ENCODE results near the gene ELMOD3. TPM values are rescaled to one million over a fixed set of nuclear protein-coding genes. Genes with fewer than 3 reads are reported as not detected.

Gene ELMOD3
- total and polyA plus RNA-seq, 9 of the 15 experiments (the other 6 are each of a cell fraction or from before 2014, with no cell fraction given): 2.7 to 18.7 (median 11.6) TPM

DNA sequence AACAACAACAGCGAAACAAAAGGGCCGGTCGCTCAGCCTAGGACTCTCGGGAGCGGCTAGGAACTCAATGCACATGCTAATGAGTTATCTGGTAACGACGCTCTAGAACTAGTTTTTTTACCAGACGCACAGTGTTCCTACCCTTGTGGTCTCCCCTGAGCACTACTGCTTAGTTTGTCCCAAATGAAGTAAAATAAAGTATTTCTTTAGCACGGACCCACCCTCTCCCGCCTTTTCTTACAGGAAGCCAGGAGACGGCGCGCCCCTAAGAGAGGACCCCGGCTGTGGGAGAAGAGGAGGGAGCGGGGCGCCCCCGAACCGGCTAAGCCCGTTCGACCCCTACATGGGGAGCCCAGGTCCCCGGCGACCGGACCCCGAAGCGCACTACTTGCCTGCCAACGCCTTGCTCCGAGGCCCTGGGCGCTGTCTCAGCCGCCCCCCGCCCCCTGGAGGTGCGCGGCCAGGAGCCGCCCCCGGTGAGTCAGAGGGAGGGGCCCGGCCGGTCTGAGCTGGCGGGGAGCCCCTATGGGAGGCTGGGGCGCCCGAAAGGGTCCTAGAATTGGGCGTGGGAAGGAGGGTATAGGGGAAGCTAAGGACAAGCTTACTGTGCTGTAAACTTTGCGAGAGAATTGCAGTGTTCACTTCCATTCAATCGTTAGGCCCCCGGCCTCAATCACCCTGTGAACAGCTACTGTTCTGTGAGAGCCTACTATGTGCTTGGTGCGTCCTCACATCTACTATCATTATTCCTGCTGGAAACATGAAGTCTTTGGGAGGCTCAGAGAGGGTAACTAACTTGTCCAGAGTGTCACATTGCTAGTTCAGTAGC is 59.2 kb downstream of the ELMOD3 start (continued):
- TF ChIP-seq ATF1 (CRISPR knock-in tag; IDR thresholded peaks at IDR 0.05) (no peak), ATF1 (tag; IDR thresholded peaks at IDR 0.05) (peak; percentile 29), VEZF1 (CRISPR knock-in tag; IDR thresholded peaks at IDR 0.05) (peak; percentile 85), ZBTB17 (CRISPR knock-in tag; IDR thresholded peaks at IDR 0.05) (0 out of 2 replicates have a peak, but pooled peaks have one; percentile 66), PHF21A (IDR thresholded peaks at IDR 0.05; ENCODE audit: borderline replicate concordance, low read depth) (no peak), STAT5B (CRISPR knock-in tag; IDR thresholded peaks at IDR 0.05) (no peak), GABPB2 (CRISPR knock-in tag; conservative IDR thresholded peaks at IDR 0.05) (no peak), SLC30A9 (CRISPR knock-in tag; IDR thresholded peaks at IDR 0.05) (no peak), ETV5 (CRISPR knock-in tag; IDR thresholded peaks at IDR 0.05; ENCODE audit: low read depth) (peak; percentile 10; the same call in 1 of the 2 replicates), ZNF592 (IDR thresholded peaks at IDR 0.05) (peak; percentile 69; the same call in 1 of the 2 replicates), NR1H2 (CRISPR knock-in tag; IDR thresholded peaks at IDR 0.05) (no peak), ZNF644 (tag; IDR thresholded peaks at IDR 0.05; ENCODE audit: low read depth) (no peak), E2F3 (CRISPR knock-in tag; IDR thresholded peaks at IDR 0.05) (0 out of 2 replicates have a peak, but pooled peaks have one; percentile 17), MTA1 (IDR thresholded peaks at IDR 0.05; ENCODE audit: borderline replicate concordance) (no peak), PCBP1 (IDR thresholded peaks at IDR 0.05; ENCODE audit: low read depth, low read length, poor library complexity, severe bottlenecking) (no peak), RB1 (IDR thresholded peaks at IDR 0.05; ENCODE audit: low read depth) (peak; percentile 60; the same call in 1 of the 2 replicates)
- TF ChIP-seq, protein P1, sequence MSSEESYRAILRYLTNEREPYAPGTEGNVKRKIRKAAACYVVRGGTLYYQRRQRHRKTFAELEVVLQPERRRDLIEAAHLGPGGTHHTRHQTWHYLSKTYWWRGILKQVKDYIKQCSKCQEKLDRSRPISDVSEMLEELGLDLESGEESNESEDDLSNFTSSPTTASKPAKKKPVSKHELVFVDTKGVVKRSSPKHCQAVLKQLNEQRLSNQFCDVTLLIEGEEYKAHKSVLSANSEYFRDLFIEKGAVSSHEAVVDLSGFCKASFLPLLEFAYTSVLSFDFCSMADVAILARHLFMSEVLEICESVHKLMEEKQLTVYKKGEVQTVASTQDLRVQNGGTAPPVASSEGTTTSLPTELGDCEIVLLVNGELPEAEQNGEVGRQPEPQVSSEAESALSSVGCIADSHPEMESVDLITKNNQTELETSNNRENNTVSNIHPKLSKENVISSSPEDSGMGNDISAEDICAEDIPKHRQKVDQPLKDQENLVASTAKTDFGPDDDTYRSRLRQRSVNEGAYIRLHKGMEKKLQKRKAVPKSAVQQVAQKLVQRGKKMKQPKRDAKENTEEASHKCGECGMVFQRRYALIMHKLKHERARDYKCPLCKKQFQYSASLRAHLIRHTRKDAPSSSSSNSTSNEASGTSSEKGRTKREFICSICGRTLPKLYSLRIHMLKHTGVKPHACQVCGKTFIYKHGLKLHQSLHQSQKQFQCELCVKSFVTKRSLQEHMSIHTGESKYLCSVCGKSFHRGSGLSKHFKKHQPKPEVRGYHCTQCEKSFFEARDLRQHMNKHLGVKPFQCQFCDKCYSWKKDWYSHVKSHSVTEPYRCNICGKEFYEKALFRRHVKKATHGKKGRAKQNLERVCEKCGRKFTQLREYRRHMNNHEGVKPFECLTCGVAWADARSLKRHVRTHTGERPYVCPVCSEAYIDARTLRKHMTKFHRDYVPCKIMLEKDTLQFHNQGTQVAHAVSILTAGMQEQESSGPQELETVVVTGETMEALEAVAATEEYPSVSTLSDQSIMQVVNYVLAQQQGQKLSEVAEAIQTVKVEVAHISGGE (CRISPR knock-in tag; IDR thresholded peaks at IDR 0.05): peak in 1 of 3 experiments; percentile 16; a peak in 1 of 6 replicates

All from K562 (cell line).